ENCODE measurements around the gene ARRDC1. TPM values are rescaled to one million over a fixed set of nuclear protein-coding genes. Genes with fewer than 3 reads are reported as not detected.

ARRDC1 gene
- total RNA-seq, 1 donor from 2014 or later, result 56.8 TPM

GRCh38 chr9:137631345-137632229, 26.1 kb downstream of the ARRDC1 start:
- TF ChIP-seq CTCF (IDR thresholded peaks at IDR 0.05), result no peak
- intact Hi-C loops (cut with DNase I), result no loop called here
- no peaks in the 10 kb centered on the region for H3K9me3 ChIP-seq
- no peak overlapping the region for H3K27ac ChIP-seq
- DNase-seq (ENCODE audit: low spot score in 2 of 2), result no peak
- H3K4me3 ChIP-seq, result no peak overlapping the region
- peaks cover 0 to 9% of the 10 kb centered on the region in 2 donors for H3K4me1 ChIP-seq
- H3K36me3 ChIP-seq, result no peaks in the 10 kb centered on the region
- no peaks in the 10 kb centered on the region for H3K27me3 ChIP-seq

GRCh38 chr9:137632230-137633161, 27.0 kb downstream of the ARRDC1 start:
- H3K27me3 ChIP-seq, result no peaks in the 10 kb centered on the region
- peaks cover 0 to 9% of the 10 kb centered on the region in 2 donors for H3K4me1 ChIP-seq
- H3K4me3 ChIP-seq, result no peak overlapping the region
- no peaks in the 10 kb centered on the region for H3K36me3 ChIP-seq
- intact Hi-C loops (cut with DNase I), result no loop called here
- no peaks in the 10 kb centered on the region for H3K9me3 ChIP-seq
- no peak overlapping the region for H3K27ac ChIP-seq
- TF ChIP-seq CTCF (IDR thresholded peaks at IDR 0.05), result no peak
- no peak for DNase-seq (ENCODE audit: low spot score in 2 of 2)

- H3K27ac ChIP-seq, result no peak overlapping the region
- no peak for DNase-seq (ENCODE audit: low spot score in 2 of 2)
- intact Hi-C loops (cut with DNase I), result no loop called here
- no peak for TF ChIP-seq CTCF (IDR thresholded peaks at IDR 0.05)
- H3K27me3 ChIP-seq, result no peaks in the 10 kb centered on the region
- no peaks in the 10 kb centered on the region for H3K9me3 ChIP-seq
- H3K4me3 ChIP-seq, result no peak overlapping the region
- peaks cover 0 to 7% of the 10 kb centered on the region in 2 donors for H3K4me1 ChIP-seq
- no peaks in the 10 kb centered on the region for H3K36me3 ChIP-seq
These were observed 28.5 kb downstream of the ARRDC1 start for GRCh38 chr9:137634016-137634415.

GRCh38 chr9:137638680-137639079, 33.2 kb downstream of the ARRDC1 start:
- intact Hi-C loops (cut with DNase I), result no loop called here
- peaks cover 0 to 3% of the 10 kb centered on the region in 2 donors for H3K36me3 ChIP-seq
- no peaks in the 10 kb centered on the region for H3K9me3 ChIP-seq
- DNase-seq (ENCODE audit: low spot score in 2 of 2), result no peak
- TF ChIP-seq CTCF (IDR thresholded peaks at IDR 0.05), result no peak
- no peaks in the 10 kb centered on the region for H3K27me3 ChIP-seq
- no peaks in the 10 kb centered on the region for H3K4me1 ChIP-seq
- H3K27ac ChIP-seq, result no peak overlapping the region
- no peak overlapping the region for H3K4me3 ChIP-seq

GRCh38 chr9:137639303-137640051, 34.0 kb downstream of the ARRDC1 start:
- intact Hi-C loops (cut with DNase I), result no loop called here
- TF ChIP-seq CTCF (IDR thresholded peaks at IDR 0.05), result no peak
- peaks cover 0 to 6% of the 10 kb centered on the region in 2 donors for H3K36me3 ChIP-seq
- H3K4me3 ChIP-seq, result no peak overlapping the region
- H3K27ac ChIP-seq, result no peak overlapping the region
- no peak for DNase-seq (ENCODE audit: low spot score in 2 of 2)
- H3K9me3 ChIP-seq, result no peaks in the 10 kb centered on the region
- no peaks in the 10 kb centered on the region for H3K4me1 ChIP-seq
- H3K27me3 ChIP-seq, result no peaks in the 10 kb centered on the region
